ENCODE measurements around the gene NTF3. TPM values are rescaled to one million over a fixed set of nuclear protein-coding genes. Genes with fewer than 3 reads are reported as not detected.

NTF3 gene
- total and polyA plus RNA-seq, 2 donors (not counting 1 experiment from before 2014, with no cell fraction given) = not detected

GRCh38 chr12:5497329-5498053 lies 65.6 kb downstream of the NTF3 start:
- POLR2A ChIA-PET = no interaction called here
- H3K36me3 ChIP-seq (replicated peaks in 1 of 2; ENCODE audit: control extremely low read depth in 1 of 2, control insufficient read depth in 1 of 2, extremely low read depth in 1 of 2, insufficient read depth in 2 of 2, low read length in 1 of 2) = no peaks in the 10 kb centered on the region
- no peaks in the 10 kb centered on the region for H3K4me1 Mint-ChIP-seq
- no peaks in the 10 kb centered on the region for H4K20me1 ChIP-seq (ENCODE audit: control insufficient read depth, insufficient read depth, low read length, poor library complexity, severe bottlenecking)
- TF ChIP-seq CTCF (IDR thresholded peaks at IDR 0.05) (no peak), EZH2 (IDR thresholded peaks at IDR 0.05; ENCODE audit: borderline replicate concordance, insufficient read depth, low read depth, low read length, poor library complexity, severe bottlenecking) (no peak)
- no peak overlapping the region for H3K4me2 ChIP-seq (replicated peaks; ENCODE audit: low read depth, low read length, poor library complexity, severe bottlenecking)
- CTCF ChIA-PET = no interaction called here
- no peaks in the 10 kb centered on the region for H3K79me2 ChIP-seq (ENCODE audit: control insufficient read depth, insufficient read depth, low read length)
- no peaks in the 10 kb centered on the region for H3K4me1 ChIP-seq (ENCODE audit: control insufficient read depth in 2 of 2, insufficient read depth in 2 of 2, low read length in 2 of 2)
- peaks cover 8% of the 10 kb centered on the region for H3K27me3 Mint-ChIP-seq
- H3K9ac ChIP-seq (ENCODE audit: low read length) = no peak overlapping the region
- peaks cover 0 to 4% (median 0%) of the 10 kb centered on the region in 4 experiments for H3K27me3 ChIP-seq (replicated peaks in 1 of 4; ENCODE audit: control extremely low read depth in 1 of 4, control insufficient read depth in 3 of 4, insufficient read depth in 4 of 4, low read length in 3 of 4)
- no peak overlapping the region for H3K27ac Mint-ChIP-seq
- H3K4me3 Mint-ChIP-seq = no peak overlapping the region
- intact Hi-C loops (cut with micrococcal nuclease) = no loop called here
- no peaks in the 10 kb centered on the region for H3K9me3 ChIP-seq (ENCODE audit: control extremely low read depth in 1 of 3, control insufficient read depth in 2 of 3, insufficient read depth in 1 of 3, low read length in 2 of 3)
- H3K27ac ChIP-seq (ENCODE audit: low read length in 2 of 2) = no peak overlapping the region
- DNase-seq (no peak), ATAC-seq (ENCODE audit: low read depth) (no peak)
- 95% methylated on average over 3 of the region's 5 CpGs for WGBS (ENCODE audit: insufficient coverage)
- H2AFZ ChIP-seq (ENCODE audit: insufficient read depth, low read depth, low read length, poor library complexity, severe bottlenecking) = no peak overlapping the region
- H3K9me3 Mint-ChIP-seq (ENCODE audit: insufficient read depth) = no peaks in the 10 kb centered on the region
- no peak overlapping the region for H3K4me3 ChIP-seq (ENCODE audit: control extremely low read depth in 1 of 5, extremely low read depth in 1 of 5, insufficient read depth in 1 of 5, low read depth in 2 of 5, low read length in 4 of 5)

GRCh38 chr12:5498076-5498475 lies 66.2 kb downstream of the NTF3 start:
- Histone ChIP-seq H3K79me2 (ENCODE audit: control insufficient read depth, insufficient read depth, low read length) (no peaks in the 10 kb centered on the region), H3K9me3 (ENCODE audit: control extremely low read depth in 1 of 3, control insufficient read depth in 2 of 3, insufficient read depth in 1 of 3, low read length in 2 of 3) (no peaks in the 10 kb centered on the region), H3K4me2 (replicated peaks; ENCODE audit: low read depth, low read length, poor library complexity, severe bottlenecking) (no peak overlapping the region), H3K36me3 (replicated peaks in 1 of 2; ENCODE audit: control extremely low read depth in 1 of 2, control insufficient read depth in 1 of 2, extremely low read depth in 1 of 2, insufficient read depth in 2 of 2, low read length in 1 of 2) (no peaks in the 10 kb centered on the region), H2AFZ (ENCODE audit: insufficient read depth, low read depth, low read length, poor library complexity, severe bottlenecking) (no peak overlapping the region), H3K27me3 (replicated peaks in 1 of 4; ENCODE audit: control extremely low read depth in 1 of 4, control insufficient read depth in 3 of 4, insufficient read depth in 4 of 4, low read length in 3 of 4) (peaks cover 0 to 4% (median 0%) of the 10 kb centered on the region in 4 experiments), H4K20me1 (ENCODE audit: control insufficient read depth, insufficient read depth, low read length, poor library complexity, severe bottlenecking) (no peaks in the 10 kb centered on the region), H3K27ac (ENCODE audit: low read length in 2 of 2) (no peak overlapping the region), H3K4me1 (ENCODE audit: control insufficient read depth in 2 of 2, insufficient read depth in 2 of 2, low read length in 2 of 2) (no peaks in the 10 kb centered on the region), H3K4me3 (ENCODE audit: control extremely low read depth in 1 of 5, extremely low read depth in 1 of 5, insufficient read depth in 1 of 5, low read depth in 2 of 5, low read length in 4 of 5) (no peak overlapping the region), H3K9ac (ENCODE audit: low read length) (no peak overlapping the region)
- Mint-ChIP-seq H3K9me3 (ENCODE audit: insufficient read depth) (no peaks in the 10 kb centered on the region), H3K4me1 (no peaks in the 10 kb centered on the region), H3K27ac (no peak overlapping the region), H3K4me3 (no peak overlapping the region), H3K27me3 (peaks cover 8% of the 10 kb centered on the region)
- intact Hi-C loops (cut with micrococcal nuclease) = no loop called here
- WGBS (ENCODE audit: insufficient coverage) = no CpG with 5 or more reads among the region's 3 CpGs
- DNase-seq = no peak
- ATAC-seq (ENCODE audit: low read depth) = no peak
- TF ChIP-seq CTCF (IDR thresholded peaks at IDR 0.05) (no peak), EZH2 (IDR thresholded peaks at IDR 0.05; ENCODE audit: borderline replicate concordance, insufficient read depth, low read depth, low read length, poor library complexity, severe bottlenecking) (no peak)
- POLR2A ChIA-PET = no interaction called here
- CTCF ChIA-PET = no interaction called here

Measured in B cell (primary cell).